Fibroblast of skin of left biceps (primary cell): ENCODE results near the gene ME3.

ENCODE experiments used
- DNase-seq, 2 experiments: peaks; one replicate each; pipeline ENCODE4 v3.0.0-alpha.2; 2013; ENCODE audit warnings: low read depth in 2 of 2

Gene ME3

DNA sequence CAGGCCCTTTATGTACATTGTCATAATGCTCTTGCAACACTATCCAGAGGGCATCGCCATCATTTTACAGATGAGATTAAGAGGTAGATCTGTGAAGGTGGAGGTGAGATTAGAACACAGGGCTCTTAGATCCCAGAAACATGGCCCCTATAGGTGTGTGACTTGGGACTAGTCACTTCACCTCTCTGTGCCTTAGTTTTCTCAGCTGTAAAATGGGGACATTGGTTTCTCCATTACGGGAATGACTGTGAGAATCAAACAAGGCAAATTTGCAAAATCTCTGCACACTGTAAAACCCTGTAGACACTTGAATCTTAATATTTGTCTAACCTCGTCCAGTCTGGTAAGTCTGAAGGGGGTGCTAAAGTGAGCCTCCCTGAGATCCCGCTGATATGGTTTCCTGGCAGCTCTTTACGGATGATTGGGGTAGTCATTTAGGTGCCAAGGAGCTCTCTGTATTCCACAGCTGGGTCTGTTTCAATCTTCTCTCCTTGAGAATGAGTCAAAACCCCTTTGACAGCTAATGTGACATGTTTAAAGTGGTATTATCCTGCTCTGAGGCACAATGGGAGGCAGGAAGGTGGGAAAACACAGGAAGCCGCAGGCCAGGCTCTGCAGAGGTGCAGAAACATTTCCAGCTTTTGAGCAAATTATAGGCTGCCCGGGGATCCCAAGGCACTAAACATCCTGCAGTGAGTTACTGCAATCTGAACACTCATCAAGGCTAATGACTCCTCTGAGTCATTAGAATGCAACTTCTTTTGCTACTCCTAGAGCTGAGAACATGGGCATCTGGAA lies 156.9 kb downstream of the ME3 start:
- peak; percentile 78 to 80 for DNase-seq

DNA sequence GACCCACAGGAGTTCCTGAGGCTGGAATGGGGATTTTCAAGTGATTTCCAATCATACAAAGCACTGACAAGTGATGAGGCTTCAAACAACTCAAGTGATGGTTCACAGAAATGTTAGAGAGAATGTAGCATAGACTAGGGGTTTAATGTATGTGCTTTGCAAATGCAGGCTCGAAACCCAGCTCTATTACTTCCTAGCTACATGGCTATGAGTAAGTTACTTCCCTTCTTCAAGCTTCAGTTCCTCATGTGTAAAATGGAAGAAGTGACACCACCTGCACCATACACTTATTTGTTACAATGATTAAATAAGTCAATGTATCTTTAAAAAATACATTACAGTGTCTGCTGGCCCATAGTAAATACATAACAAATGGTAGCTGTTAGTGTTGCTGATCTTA lies 158.0 kb downstream of the ME3 start:
- no peak for DNase-seq

DNA sequence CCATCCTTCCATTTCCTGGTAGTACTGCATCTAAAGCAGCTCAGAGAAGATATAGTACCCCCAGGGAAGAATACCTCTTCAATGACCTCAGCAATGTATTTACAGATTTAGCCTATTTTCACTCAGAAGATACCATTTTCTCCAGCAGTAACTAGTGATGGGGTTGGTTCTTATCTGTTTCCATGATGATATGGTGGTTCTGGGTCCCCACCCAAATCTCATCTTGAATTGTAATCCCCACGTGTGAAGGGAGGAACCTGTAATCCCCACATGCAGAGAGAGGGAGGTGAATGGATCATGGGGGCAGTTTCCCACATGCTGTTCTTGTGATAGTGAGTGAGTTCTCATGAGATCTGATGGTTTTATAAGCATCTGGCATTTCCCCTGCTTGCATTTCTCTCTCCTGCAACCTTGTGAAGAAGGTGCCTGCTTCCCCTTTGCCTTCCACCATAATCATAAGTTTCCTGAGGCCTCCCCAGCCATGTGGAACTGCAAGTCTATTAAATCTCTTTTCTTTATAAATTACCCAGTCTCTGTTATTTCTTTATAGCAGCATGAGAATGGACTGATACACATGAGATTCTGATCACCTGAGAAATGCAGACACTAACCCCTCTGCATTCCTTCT lies 158.6 kb downstream of the ME3 start:
- no peak for DNase-seq

DNA sequence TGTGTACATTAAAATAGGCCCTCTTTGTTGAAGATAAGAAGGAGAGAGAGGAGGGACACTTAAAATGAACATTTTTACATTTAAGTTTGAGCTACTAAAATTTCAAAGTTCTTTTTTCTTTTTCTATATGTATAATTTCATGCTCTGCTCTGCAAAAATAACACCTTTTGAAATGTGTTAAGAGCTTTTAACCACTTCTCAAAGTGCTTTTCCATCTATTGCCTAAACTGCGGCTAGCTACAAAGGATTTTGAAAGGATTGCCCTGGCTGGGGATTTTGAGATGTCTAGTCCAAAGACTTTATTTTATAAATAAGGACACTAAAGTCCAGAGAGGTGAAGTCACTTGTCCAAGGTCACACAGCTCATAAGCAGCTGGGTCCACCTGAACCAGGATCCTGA lies 159.3 kb downstream of the ME3 start:
- no peak for DNase-seq

DNA sequence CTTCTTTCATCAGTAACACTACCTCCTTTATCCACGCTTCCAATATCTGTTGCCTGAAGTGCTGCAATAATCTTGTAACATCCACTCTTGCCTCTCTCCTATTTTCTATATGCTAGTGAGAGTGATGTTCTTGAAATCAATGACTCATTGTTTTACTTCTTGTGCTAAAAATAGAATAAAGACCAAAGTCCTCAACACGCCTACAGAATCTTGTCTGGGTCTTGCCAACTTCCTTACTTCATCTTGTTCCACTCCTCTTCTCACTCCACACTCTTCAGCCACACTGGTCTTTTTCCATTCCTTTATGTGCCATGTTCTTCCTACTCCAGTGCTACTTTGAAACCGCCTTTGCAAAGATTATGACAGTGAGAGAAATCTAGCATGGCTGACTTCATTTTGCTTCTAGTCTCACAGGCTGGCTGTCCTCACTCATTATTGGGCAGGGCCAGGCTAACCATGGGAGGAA lies 161.3 kb downstream of the ME3 start:
- no peak for DNase-seq

DNA sequence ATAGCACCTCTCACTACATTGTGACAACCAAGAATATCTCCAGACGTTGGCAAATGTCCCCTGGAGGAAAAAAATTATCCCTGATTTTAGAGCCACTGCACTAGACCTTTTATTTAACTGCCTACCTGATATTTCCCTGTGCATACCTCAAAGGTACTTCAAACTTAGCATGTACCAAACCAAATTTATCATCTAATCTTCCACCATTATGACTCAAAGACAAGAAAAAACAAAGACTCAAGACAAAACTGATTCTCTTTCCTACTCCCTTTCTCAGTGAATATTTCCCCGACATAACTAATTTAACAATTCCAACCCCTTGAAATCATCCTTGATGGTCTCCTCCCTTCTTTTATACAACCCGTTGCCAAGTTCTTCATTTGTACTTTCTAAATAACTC lies 161.7 kb downstream of the ME3 start:
- no peak for DNase-seq

DNA sequence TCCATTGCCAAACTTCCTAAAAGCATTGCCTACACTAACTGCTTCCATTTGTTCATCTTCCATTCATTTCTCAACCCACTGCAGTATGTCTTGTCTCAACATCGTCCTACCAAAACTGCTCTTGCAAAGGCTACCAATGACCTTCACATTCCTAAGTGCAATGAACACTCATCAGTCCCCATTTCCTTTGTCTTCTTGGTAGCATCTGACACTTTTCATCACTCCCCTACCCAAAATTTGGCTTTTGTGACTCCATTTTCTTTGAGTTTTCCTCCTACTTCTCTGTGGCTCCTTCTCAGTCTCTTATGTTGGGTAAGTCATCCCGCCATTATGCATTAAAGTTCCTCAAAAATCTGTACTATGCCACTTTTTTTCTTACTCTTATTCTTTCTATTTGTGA lies 162.3 kb downstream of the ME3 start:
- no peak for DNase-seq

DNA sequence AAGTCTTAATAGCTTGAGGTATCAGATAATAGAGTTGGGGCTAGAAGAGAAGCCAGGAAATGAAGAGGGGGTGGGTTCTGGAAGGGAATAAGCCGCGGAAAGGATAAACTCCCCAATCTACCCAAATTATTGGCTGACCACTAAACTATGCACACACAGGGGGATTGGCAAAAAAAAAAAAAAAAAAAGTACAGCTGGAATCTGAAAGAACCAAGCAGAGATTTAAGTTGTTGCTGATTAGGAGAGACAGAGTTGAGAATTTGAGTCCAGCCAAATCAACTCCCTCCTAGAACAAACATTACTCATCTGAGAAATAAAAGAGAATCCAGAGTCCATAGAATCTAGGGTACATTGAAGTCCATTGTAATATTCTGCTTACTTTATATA lies 162.8 kb downstream of the ME3 start:
- no peak for DNase-seq

DNA sequence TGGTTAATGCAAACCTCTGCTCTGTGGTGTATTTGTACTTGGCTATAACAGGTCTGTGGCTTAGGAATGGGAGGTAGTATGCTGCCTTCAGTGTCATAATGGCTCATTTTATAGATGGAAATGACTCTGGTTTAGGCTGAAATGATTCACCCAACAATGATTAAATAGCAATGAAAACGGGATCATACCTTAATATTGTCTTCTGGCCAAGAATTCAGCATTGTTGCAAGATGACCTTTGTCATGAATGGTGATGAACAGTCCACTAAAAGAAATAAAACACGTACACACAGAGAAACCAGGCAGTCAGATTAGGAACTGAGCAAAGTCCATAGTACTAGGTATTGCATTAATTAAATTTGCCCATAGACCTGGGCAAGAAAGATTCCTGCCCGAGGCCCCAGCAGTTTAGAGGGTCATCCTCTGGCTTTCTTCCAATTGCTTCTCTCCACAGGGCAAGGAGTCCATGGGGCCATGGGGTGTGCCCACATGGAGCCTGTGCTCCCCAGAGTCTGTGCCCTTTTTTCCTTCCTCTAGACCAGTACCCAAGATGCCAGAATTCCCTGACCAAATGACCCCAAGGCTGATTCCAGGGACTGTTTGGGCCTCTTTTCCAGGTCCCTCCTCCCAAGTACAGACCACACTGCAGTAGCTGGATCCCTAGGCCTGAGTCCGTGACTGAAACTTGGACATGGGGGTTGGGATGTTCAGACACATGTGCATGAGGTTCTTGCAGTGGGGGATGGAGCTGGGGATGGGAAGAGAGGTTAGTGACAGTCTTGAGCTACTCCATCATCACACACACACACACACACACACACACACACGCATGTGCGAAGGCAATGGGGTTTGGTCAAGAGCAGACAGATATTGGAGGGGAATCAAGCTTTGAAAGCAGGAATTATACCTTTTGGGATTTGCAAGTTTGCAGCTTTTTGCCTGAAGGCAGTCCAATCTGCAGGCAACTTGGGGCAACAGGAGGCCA lies 163.5 kb downstream of the ME3 start:
- no peak for DNase-seq

DNA sequence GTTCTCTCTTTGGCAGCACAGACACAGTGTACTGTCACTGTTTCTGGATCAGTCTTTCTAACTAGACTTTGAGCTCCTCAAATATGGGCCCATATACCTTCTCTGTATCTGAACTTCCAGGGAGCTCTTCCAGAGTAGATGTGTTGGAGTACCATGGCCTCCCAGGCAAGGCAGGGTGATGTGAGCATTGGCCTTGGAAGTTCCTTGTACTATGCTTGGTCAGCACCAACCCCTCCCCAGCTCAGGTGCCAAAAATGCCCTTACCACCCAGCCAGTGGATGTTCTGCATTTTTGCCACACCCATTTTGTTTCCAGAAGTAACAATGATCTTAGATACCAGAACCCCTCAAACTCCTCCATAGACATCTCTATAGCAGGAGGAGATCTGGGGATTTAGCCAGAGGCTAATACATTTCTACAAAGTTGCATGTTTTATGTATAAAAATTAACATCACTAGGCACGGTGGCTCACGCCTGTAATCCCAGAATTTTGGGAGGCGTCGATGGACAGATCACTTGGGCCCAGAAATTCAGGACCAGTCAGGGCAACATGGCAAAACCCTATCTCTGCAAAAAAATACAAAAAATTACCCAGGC lies 165.1 kb downstream of the ME3 start:
- no peak for DNase-seq

DNA sequence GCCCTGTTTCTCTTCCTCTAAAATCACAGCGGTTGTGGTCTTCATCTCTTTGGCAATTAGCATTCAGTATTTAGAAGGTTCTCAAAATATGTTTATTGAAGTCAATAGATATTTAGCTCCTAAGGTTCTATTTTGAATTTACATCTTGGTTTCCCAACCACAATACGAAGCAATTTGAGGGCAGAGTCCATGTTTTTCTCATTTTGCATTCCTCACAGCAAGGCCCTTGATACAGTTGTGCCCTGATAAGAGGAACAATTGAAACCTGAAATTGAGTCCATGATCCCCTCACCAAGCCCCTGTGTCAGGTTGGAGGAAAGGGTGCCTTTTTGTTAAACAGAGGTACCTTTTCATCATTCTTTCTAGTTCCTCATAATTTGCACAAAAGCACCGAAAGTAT lies 166.2 kb downstream of the ME3 start:
- DNase-seq = no peak

DNA sequence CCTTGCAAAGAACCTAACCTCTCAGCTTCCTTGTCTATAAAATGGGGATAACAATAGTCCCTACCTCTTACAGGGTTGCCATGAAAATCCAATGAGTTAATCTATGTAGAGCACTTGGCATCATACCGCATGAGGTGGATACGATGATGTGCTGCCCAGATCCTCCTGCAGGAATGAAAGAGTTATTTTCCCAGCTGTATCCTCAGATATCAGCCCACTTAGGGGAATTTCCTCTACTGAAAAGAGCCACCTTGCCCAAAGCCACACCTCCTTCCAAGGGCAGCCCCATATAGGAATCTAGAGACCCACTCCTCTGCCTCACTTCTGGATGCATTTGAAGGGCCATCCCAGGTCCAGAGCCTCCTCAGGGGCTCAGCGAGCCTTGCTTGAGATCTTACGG lies 169.3 kb downstream of the ME3 start:
- DNase-seq = no peak

DNA sequence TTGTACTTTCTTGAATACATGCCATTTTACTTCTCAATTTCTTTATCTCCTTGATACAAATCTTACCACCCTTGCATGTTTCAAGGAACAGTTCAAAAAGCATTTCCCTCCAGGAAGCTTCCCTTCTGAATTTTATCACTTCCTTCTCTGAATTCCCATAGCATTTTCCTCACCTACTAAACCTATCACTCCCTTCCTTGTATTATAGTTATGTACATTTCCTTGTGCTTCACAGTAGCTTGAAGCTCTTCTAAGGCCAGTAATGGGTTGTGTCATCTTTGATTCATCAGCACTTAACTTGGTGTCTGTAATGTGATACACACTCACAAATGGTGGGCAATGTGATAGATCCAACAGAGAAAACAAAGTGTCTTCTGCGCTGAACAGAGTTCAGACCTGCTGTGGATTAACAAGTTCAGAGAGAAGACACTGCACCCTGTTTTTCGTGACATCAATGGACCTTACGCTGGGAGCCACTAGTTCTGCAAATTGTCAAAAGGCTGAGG lies 170.2 kb downstream of the ME3 start:
- DNase-seq = no peak

DNA sequence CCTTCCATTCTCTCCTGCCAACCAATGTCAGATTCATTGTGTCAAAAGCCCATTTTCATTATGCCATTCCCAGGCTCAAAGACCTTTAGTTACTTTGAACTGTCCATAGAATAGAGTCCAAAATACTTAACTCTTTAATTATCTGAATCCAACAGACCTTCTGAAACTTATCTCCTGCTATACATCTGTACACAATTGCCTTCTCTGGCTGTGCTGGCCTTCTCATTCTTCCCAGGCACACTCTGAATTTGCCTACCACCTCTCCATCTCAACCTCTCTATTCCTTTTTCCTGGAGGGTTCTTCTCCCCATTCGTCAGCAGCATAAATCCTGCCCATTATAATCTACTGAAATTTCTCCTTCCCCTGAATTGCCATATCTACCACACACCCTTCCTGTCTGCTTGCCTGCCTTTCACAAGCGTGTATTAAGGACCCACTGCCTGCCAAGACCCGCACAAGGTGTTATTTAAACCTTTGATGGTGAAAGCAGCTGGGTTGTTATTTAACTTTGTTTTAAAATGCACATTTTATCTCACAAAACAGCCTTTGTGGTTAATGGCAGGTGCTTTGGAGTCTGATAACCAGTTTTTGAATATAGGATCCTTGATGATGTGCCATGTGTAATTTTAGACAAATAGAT lies 171.8 kb downstream of the ME3 start:
- DNase-seq = no peak

DNA sequence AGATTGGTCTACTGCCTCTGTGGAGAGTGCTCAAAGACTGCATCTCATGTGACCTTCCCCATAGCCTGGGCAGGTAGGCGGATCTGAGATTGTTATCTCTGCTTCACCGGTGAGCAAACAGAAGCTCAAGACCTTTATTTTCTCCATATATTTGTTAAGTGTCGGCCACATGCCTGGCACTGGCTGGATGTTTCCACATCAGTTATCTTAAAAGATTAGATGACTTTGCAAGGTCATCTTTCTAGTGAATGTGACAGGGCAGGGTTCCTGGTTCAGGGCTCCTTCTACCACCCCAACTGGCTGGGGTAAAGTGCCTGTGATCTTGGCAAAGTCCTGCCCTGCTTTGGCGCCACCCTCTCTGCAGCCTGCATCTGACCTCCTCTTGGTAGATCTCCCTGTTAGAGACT lies 172.7 kb downstream of the ME3 start:
- DNase-seq = no peak

DNA sequence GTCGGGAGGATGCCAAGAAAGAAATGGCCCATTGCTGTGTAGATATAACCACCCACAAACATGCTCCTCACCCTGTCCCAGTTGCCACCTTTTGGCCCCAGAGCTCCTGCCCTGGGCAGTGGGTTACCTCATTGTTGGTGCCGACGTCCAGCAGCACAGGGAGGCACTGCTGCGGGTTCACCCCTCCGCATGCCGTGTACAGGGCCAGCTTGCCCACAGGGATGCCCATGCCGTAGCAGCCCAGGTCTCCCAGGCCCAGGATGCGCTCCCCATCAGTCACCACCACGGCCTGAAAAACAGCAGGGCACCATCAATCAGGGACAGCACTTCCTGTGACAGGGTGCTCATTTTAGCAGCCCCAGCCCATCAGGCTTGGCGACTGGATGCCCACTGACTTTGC lies 174.6 kb downstream of the ME3 start:
- DNase-seq = no peak

DNA sequence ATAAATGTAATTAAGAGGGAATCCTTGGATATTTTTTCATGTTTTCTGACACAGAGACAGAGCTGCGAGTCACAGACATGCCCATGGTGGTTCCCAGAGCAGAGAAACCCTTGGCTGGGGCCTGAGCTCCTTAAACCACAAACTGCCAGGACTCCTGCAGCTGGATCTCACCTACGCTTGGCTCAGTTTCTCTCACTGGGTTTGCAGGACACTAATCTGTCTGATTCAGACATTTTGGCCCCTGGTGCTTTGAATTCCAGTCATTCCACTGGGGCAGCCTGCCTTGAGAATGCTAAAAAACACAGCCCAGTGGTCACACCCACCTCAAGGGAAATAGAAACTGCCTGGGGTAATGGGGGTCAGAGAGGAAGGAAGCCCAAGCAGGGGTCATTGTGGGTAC lies 175.1 kb downstream of the ME3 start:
- no peak for DNase-seq

DNA sequence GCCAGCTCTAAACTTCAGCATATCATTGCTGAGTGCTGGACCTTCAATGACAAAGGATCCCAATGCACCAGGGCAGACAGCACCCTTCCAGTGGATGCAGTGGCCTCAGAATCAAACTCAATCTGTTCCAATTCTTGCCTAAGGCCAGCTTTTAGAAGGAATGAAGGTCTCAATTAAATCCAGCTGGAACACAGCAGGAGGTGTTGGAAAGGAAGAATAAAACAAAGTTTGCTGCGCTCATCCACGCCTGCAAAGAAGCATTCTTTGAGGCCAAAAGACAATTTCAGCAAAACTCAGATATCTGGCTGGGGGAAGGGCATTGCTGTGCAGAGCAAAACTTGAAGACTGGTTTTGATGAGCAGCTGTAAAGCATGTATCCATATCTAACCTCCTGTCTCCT lies 177.1 kb downstream of the ME3 start:
- DNase-seq = peak; percentile 76 to 78

DNA sequence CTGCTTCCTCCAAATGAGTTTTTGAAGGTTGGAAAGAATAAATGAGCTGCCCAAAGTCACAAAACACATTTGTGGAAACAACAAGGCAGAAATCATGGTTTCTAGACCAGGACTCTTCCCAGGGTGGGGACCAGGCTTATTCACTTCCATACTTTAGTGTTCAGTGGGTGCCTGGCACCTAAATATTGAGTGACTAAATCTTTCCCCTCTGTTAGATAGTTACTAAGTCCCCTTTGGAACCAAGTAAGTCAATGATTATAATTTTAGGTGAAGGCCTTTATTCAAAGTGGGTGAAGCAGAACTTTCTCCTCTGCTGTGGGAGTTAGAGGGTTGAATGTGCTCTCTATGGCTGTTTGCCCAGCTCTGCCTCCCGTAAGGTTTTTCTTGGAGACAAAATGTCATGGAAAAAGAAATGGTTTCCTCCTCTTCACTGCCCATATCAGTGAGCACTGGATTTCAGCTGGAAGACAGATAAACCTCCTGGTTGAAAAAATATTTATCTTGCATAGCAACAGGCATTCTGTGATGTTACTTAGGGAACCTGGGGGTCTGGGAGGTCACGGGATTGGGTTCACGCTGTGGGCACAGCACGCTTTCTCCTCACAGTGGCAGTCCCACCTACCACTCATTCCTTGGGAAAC lies 179.9 kb downstream of the ME3 start:
- DNase-seq = no peak

DNA sequence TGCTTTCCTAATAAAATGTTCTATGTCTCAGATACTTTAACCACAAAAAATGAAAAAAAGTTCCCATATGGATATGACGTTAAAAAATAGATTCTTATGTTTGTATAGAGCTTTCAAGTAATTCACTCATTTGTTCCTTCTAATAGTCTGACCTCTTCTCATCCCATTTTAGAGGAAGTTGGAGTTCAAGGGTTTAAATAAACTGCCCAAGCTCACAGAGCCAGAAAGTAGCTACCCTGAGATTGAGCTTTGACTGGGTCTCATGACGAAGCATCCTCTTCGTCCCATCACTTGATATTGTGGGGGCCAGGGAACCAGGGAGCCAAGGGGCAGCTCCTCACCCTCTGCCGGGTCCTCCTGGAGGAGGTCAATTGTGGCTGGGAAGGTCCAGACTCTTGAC lies 181.4 kb downstream of the ME3 start:
- no peak for DNase-seq

DNA sequence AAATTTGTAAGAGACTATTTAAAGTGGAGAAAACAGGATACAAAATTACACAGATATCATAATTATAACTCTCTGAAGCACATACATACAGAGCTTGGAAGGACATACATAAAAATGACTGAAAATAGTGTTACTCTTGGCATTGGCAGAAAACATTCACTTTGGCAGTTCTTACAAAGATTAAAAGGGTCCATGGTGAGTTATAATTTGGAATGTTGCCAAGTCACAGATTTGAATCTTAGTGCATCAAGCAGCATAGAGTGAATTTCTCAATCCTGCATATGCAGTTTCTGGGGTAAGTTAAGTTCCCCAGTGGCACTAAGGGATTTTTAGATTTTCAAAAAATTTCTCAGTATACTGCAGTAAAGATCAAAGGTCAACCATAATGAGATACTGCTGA lies 181.8 kb downstream of the ME3 start:
- no peak for DNase-seq
